Aorta (tissue), 5 donors: ENCODE results near the gene PDGFB. TPM values are rescaled to one million over a fixed set of nuclear protein-coding genes. Genes with fewer than 3 reads are reported as not detected.

ENCODE experiments used
- ATAC-seq: fragments of 200-7000 bp; cut with Tn5 transposase; one replicate; pipeline ENCODE4 v1.9.1; 2022; ENCODE audit warnings: moderate library complexity; ENCODE audit not compliant: low FRiP score
- DNase-seq, 2 donors: peaks; one replicate each; pipeline ENCODE4 v3.0.0-alpha.2; 2020
- H3K27ac ChIP-seq, 2 donors: one replicate each; pipeline ENCODE4 v1.5.1; 2013; ENCODE audit warnings: low read length in 2 of 2, mild to moderate bottlenecking in 2 of 2, moderate library complexity in 2 of 2, control low read depth in 1 of 2, inconsistent platforms in 1 of 2, low read depth in 1 of 2
- H3K27me3 ChIP-seq, 2 donors: one replicate each; pipeline ENCODE4 v1.6.1; 2013; ENCODE audit warnings: control low read depth in 1 of 2, low read length in 1 of 2, mild to moderate bottlenecking in 1 of 2, moderate library complexity in 1 of 2; ENCODE audit not compliant: insufficient read depth in 2 of 2, control insufficient read depth in 1 of 2
- H3K36me3 ChIP-seq, 2 donors: one replicate each; pipeline ENCODE4 v1.6.1; 2013; ENCODE audit warnings: control low read depth in 1 of 2, low read length in 1 of 2, mild to moderate bottlenecking in 1 of 2; ENCODE audit not compliant: insufficient read depth in 2 of 2, control insufficient read depth in 1 of 2
- H3K4me1 ChIP-seq, 2 donors: one replicate each; pipeline ENCODE4 v1.6.1; 2013; ENCODE audit warnings: low read length in 2 of 2, control low read depth in 1 of 2, mild to moderate bottlenecking in 1 of 2, moderate library complexity in 1 of 2; ENCODE audit not compliant: insufficient read depth in 2 of 2, control insufficient read depth in 1 of 2
- H3K4me3 ChIP-seq, 2 donors: one replicate each; pipeline ENCODE4 v1.5.1; 2013; ENCODE audit warnings: low read length in 2 of 2, control low read depth in 1 of 2, mild to moderate bottlenecking in 1 of 2
- H3K9me3 ChIP-seq: one replicate; pipeline ENCODE4 v1.6.1; 2013; ENCODE audit warnings: mild to moderate bottlenecking, low read length; ENCODE audit not compliant: control insufficient read depth
- WGBS, 2 donors: extraction: QIAGEN DNeasy Blood & Tissue Kit; methylation state at CpG; one replicate each; pipeline ENCODE4 v1.1.7; 2013; 5-methylcytosine and 5-hydroxymethylcytosine counted together
- intact Hi-C, 2 donors: fragments of 100-400 bp; cut with DNase I; formaldehyde crosslinking; loops; one replicate each; pipeline versions ENCODE4 v1.14.2 to v1.15.0; 2022
- polyA plus RNA-seq, 2 donors: library from polyadenylated mRNA; stranded (reverse); fragments of 200-250 nt; gene quantifications; one replicate each; pipeline ENCODE4 v1.2.3, GENCODE V29; 2013
- total RNA-seq, 2 donors: library from RNA; stranded (reverse); fragmentation: NEBNext Ultra II Directional; extraction: Animal tissue kit (Norgen Biotek cat#: 25700); gene quantifications; one replicate each; pipeline ENCODE4 v1.2.1, GENCODE V29; 2021
- donor health status: healthy with polysubstance abuse.
- donor health status: Bipolar disorder and iron deficiency.
- donor health status: DM: no; HTN: no; CAD: no.
- donor health status: DM: no; HTN: no; CAD: no.
- donor health status: DM: yes; HTN: yes; CAD: no.

PDGFB gene
- total and polyA plus RNA-seq, 4 donors: 0.97 to 20.7 (median 4.3) TPM

GRCh38 chr22:39257901-39258475, 13.2 kb upstream of the PDGFB start:
- WGBS, 2 donors: 89 to 99% methylated on average over 16 of the region's 16 CpGs
- H3K27ac ChIP-seq: no peak overlapping the region
- ATAC-seq (no peak), DNase-seq (no peak)
- no peaks in the 10 kb centered on the region for H3K27me3 ChIP-seq
- H3K4me3 ChIP-seq: no peak overlapping the region
- no peaks in the 10 kb centered on the region for H3K36me3 ChIP-seq
- H3K4me1 ChIP-seq: peaks cover 2 to 4% of the 10 kb centered on the region in 2 donors
- H3K9me3 ChIP-seq: peaks cover 4% of the 10 kb centered on the region
- intact Hi-C loops: no loop called here

GRCh38 chr22:39256979-39257378, 12.2 kb upstream of the PDGFB start:
- no peak overlapping the region for H3K27ac ChIP-seq
- H3K27me3 ChIP-seq: no peaks in the 10 kb centered on the region
- H3K4me1 ChIP-seq: peaks cover 2 to 7% of the 10 kb centered on the region in 2 donors
- H3K4me3 ChIP-seq: no peak overlapping the region
- intact Hi-C loops: no loop called here
- H3K9me3 ChIP-seq: peaks cover 3% of the 10 kb centered on the region
- ATAC-seq (no peak), DNase-seq (no peak)
- 85 to 90% methylated on average over 2 of the region's 2 CpGs for WGBS, 2 donors
- H3K36me3 ChIP-seq: no peaks in the 10 kb centered on the region

GRCh38 chr22:39256186-39256552, 11.4 kb upstream of the PDGFB start:
- DNase-seq (no peak), ATAC-seq (no peak)
- Histone ChIP-seq H3K36me3 (no peaks in the 10 kb centered on the region), H3K27ac (no peak overlapping the region), H3K9me3 (no peaks in the 10 kb centered on the region), H3K4me1 (peaks cover 2 to 7% of the 10 kb centered on the region in 2 donors), H3K4me3 (no peak overlapping the region), H3K27me3 (no peaks in the 10 kb centered on the region)
- intact Hi-C loops: no loop called here
- WGBS, 2 donors: 25 to 31% methylated on average over 11 of the region's 11 CpGs

- H3K4me3 ChIP-seq: no peak overlapping the region
- DNase-seq: no peak
- H3K36me3 ChIP-seq: no peaks in the 10 kb centered on the region
- peak overlapping the region in 1 of 2 donors; percentile 91 for H3K27ac ChIP-seq
- ATAC-seq: no peak
- 83 to 88% methylated on average over 16 of the region's 16 CpGs for WGBS, 2 donors
- H3K4me1 ChIP-seq: peaks cover 2 to 7% of the 10 kb centered on the region in 2 donors
- H3K9me3 ChIP-seq: no peaks in the 10 kb centered on the region
- no peaks in the 10 kb centered on the region for H3K27me3 ChIP-seq
- intact Hi-C loops: no loop called here
Observed at GRCh38 chr22:39255449-39256185, 10.8 kb upstream of the PDGFB start.

- intact Hi-C loops: loop anchor here in 1 of 2 donors (5.0 kb wide), 1 partner anchor 37 kb away; no protein-coding TSS in a partner anchor
- DNase-seq (peak; percentile 82 to 88), ATAC-seq (no peak)
- H3K9me3 ChIP-seq: no peaks in the 10 kb centered on the region
- WGBS, 2 donors: 5 to 16% methylated on average over 11 to 15 of the region's 15 CpGs
- peaks cover 2 to 7% of the 10 kb centered on the region in 2 donors for H3K4me1 ChIP-seq
- no peaks in the 10 kb centered on the region for H3K36me3 ChIP-seq
- H3K27ac ChIP-seq: peak overlapping the region; percentile 35 to 91
- no peak overlapping the region for H3K4me3 ChIP-seq
- no peaks in the 10 kb centered on the region for H3K27me3 ChIP-seq
Observed at GRCh38 chr22:39254789-39255298, 10.1 kb upstream of the PDGFB start.

- no peak overlapping the region for H3K4me3 ChIP-seq
- intact Hi-C loops: loop anchor here in 1 of 2 donors (5.0 kb wide), 1 partner anchor 38 kb away; no protein-coding TSS in a partner anchor
- no peaks in the 10 kb centered on the region for H3K9me3 ChIP-seq
- H3K36me3 ChIP-seq: no peaks in the 10 kb centered on the region
- WGBS, 2 donors: 71 to 73% methylated on average over 14 of the region's 14 CpGs
- H3K27ac ChIP-seq: peak overlapping the region; percentile 20 to 40
- peaks cover 2 to 7% of the 10 kb centered on the region in 2 donors for H3K4me1 ChIP-seq
- no peaks in the 10 kb centered on the region for H3K27me3 ChIP-seq
- DNase-seq (no peak), ATAC-seq (no peak)
Observed at GRCh38 chr22:39254122-39254521, 9.3 kb upstream of the PDGFB start.

GRCh38 chr22:39253435-39254070, 8.8 kb upstream of the PDGFB start:
- H3K27ac ChIP-seq: peak overlapping the region in 1 of 2 donors; percentile 20
- H3K4me1 ChIP-seq: peaks cover 2 to 7% of the 10 kb centered on the region in 2 donors
- no peaks in the 10 kb centered on the region for H3K27me3 ChIP-seq
- DNase-seq (peak; percentile 79 to 87), ATAC-seq (peak; percentile 71)
- intact Hi-C loops: loop anchor here in 1 of 2 donors (5.0 kb wide), 1 partner anchor 39 kb away; no protein-coding TSS in a partner anchor
- H3K9me3 ChIP-seq: no peaks in the 10 kb centered on the region
- WGBS, 2 donors: 13 to 14% methylated on average over 19 of the region's 19 CpGs
- H3K4me3 ChIP-seq: no peak overlapping the region
- no peaks in the 10 kb centered on the region for H3K36me3 ChIP-seq

DNA sequence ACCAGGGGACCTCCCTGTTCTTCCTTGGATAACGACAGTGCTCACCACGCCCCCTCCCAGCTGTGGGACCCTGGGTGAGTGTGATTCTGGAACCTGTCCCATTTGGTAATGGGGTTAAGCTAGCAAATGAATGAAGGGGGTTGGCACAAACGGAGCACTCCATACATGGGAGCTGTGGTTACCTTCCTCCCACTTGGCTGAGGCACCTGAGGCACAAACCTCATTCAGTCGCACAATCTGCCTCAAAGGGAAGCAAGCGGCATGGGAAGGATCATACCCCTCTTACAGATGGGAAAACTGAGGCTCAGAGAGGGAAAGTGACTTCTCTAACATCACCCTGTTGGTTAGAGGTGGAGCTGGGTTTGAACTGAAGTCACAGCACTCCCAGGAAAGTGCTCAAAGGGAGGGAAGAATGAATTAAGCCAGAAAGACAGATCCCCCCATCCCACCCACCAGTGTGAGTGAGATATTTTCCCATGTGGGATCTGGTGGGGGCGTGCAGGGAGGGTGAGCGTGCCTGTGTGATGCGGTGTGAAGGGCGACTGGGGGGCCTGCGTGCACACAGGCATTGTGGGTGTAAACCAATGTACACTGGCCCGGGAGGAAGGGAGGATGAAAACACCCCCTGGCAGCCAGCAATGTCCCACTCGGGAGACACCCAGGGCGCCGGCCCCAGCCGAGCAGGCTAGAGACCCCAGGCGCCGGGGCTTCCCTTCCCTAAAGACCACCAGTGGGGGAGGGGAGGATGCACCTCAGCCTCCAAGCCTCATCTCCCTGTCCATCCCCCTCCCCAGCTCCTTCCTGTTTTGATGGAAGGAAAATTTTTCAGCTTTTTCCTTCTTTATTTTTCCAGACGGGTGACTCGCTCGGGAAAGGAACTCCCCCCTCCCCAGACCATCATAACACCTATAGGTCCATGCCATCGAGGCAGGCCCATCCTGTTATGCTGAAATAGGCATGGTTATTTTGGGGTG, 8.0 kb upstream of the PDGFB start:
- H3K27ac ChIP-seq: no peak overlapping the region
- H3K4me3 ChIP-seq: no peak overlapping the region
- intact Hi-C loops: loop anchor here in 1 of 2 donors (5.0 kb wide), 1 partner anchor 40 kb away; no protein-coding TSS in a partner anchor

More for the DNA sequence above, 8.0 kb upstream of the PDGFB start:
- Histone ChIP-seq H3K27me3 (no peaks in the 10 kb centered on the region), H3K36me3 (no peaks in the 10 kb centered on the region), H3K4me1 (peaks cover 2 to 7% of the 10 kb centered on the region in 2 donors), H3K9me3 (no peaks in the 10 kb centered on the region)
- no peak for DNase-seq
- no peak for ATAC-seq
- WGBS, 2 donors: 32 to 36% methylated on average over 21 of the region's 21 CpGs
